ENCODE data around the gene TSPAN31. TPM values are rescaled to one million over a fixed set of nuclear protein-coding genes. Genes with fewer than 3 reads are reported as not detected.

Gene TSPAN31
- total RNA-seq, 1 donor from 2014 or later, result 31.3 TPM

- Mint-ChIP-seq H3K27ac (no peak overlapping the region), H3K9me3 (ENCODE audit: low read depth) (no peaks in the 10 kb centered on the region), H3K27me3 (peaks cover 95% of the 10 kb centered on the region), H3K36me3 (ENCODE audit: insufficient read depth) (no peaks in the 10 kb centered on the region), H3K4me3 (ENCODE audit: low read depth) (no peak overlapping the region), H3K4me1 (ENCODE audit: low read depth) (peaks cover 16% of the 10 kb centered on the region)
- no peak for TF ChIP-seq CTCF (IDR thresholded peaks at IDR 0.05; ENCODE audit: unreplicated experiment)
- no peak for DNase-seq (ENCODE audit: low spot score, unreplicated experiment)
Observed at GRCh38 chr12:57731411-57732080, 13.3 kb upstream of the TSPAN31 start.

GRCh38 chr12:57732270-57732669 is 12.6 kb upstream of the TSPAN31 start:
- H3K4me3 Mint-ChIP-seq (ENCODE audit: low read depth), result no peak overlapping the region
- no peaks in the 10 kb centered on the region for H3K9me3 Mint-ChIP-seq (ENCODE audit: low read depth)
- TF ChIP-seq CTCF (IDR thresholded peaks at IDR 0.05; ENCODE audit: unreplicated experiment), result no peak
- no peak for DNase-seq (ENCODE audit: low spot score, unreplicated experiment)
- H3K27ac Mint-ChIP-seq, result no peak overlapping the region
- peaks cover 20% of the 10 kb centered on the region for H3K4me1 Mint-ChIP-seq (ENCODE audit: low read depth)
- peaks cover 95% of the 10 kb centered on the region for H3K27me3 Mint-ChIP-seq
- no peaks in the 10 kb centered on the region for H3K36me3 Mint-ChIP-seq (ENCODE audit: insufficient read depth)

GRCh38 chr12:57732726-57733593 is 11.9 kb upstream of the TSPAN31 start:
- no peak for TF ChIP-seq CTCF (IDR thresholded peaks at IDR 0.05; ENCODE audit: unreplicated experiment)
- H3K36me3 Mint-ChIP-seq (ENCODE audit: insufficient read depth), result no peaks in the 10 kb centered on the region
- no peak overlapping the region for H3K4me3 Mint-ChIP-seq (ENCODE audit: low read depth)
- H3K27ac Mint-ChIP-seq, result no peak overlapping the region
- peaks cover 88% of the 10 kb centered on the region for H3K27me3 Mint-ChIP-seq
- no peaks in the 10 kb centered on the region for H3K9me3 Mint-ChIP-seq (ENCODE audit: low read depth)
- no peak for DNase-seq (ENCODE audit: low spot score, unreplicated experiment)
- H3K4me1 Mint-ChIP-seq (ENCODE audit: low read depth), result peaks cover 17% of the 10 kb centered on the region

- Mint-ChIP-seq H3K27ac (no peak overlapping the region), H3K27me3 (peaks cover 81% of the 10 kb centered on the region), H3K36me3 (ENCODE audit: insufficient read depth) (no peaks in the 10 kb centered on the region), H3K9me3 (ENCODE audit: low read depth) (no peaks in the 10 kb centered on the region), H3K4me3 (ENCODE audit: low read depth) (no peak overlapping the region), H3K4me1 (ENCODE audit: low read depth) (peaks cover 19% of the 10 kb centered on the region)
- no peak for TF ChIP-seq CTCF (IDR thresholded peaks at IDR 0.05; ENCODE audit: unreplicated experiment)
- no peak for DNase-seq (ENCODE audit: low spot score, unreplicated experiment)
Observed at GRCh38 chr12:57733928-57734327, 10.9 kb upstream of the TSPAN31 start.

- H3K27me3 Mint-ChIP-seq, result peaks cover 81% of the 10 kb centered on the region
- peaks cover 21% of the 10 kb centered on the region for H3K4me1 Mint-ChIP-seq (ENCODE audit: low read depth)
- H3K9me3 Mint-ChIP-seq (ENCODE audit: low read depth), result no peaks in the 10 kb centered on the region
- TF ChIP-seq CTCF (IDR thresholded peaks at IDR 0.05; ENCODE audit: unreplicated experiment), result no peak
- H3K27ac Mint-ChIP-seq, result no peak overlapping the region
- H3K36me3 Mint-ChIP-seq (ENCODE audit: insufficient read depth), result no peaks in the 10 kb centered on the region
- no peak overlapping the region for H3K4me3 Mint-ChIP-seq (ENCODE audit: low read depth)
- no peak for DNase-seq (ENCODE audit: low spot score, unreplicated experiment)
Observed at GRCh38 chr12:57734591-57734990, 10.2 kb upstream of the TSPAN31 start.
